AG10803 (cell line): ENCODE data around the gene RUSF1.

Experiments used
- DNase-seq: peaks from one replicate; pipeline ENCODE4 v3.0.0; 2010; ENCODE audit warnings: low read depth
- H3K4me3 ChIP-seq: 2 replicates; pipeline ENCODE4 v1.5.1; 2011; ENCODE audit warnings: mild to moderate bottlenecking, low read length, control low read depth
- TF ChIP-seq, protein P1 (sequence below): conservative IDR thresholded peaks from 2 replicates; pipeline ENCODE4 v1.5.1; 2011; ENCODE audit warnings: mild to moderate bottlenecking, low read length, control low read depth, inconsistent platforms

Gene RUSF1

GRCh38 chr16:31532896-31533295 lies 24.7 kb upstream of the RUSF1 start:
- no peak overlapping the region for H3K4me3 ChIP-seq
- DNase-seq, result no peak
- TF ChIP-seq, protein P1, sequence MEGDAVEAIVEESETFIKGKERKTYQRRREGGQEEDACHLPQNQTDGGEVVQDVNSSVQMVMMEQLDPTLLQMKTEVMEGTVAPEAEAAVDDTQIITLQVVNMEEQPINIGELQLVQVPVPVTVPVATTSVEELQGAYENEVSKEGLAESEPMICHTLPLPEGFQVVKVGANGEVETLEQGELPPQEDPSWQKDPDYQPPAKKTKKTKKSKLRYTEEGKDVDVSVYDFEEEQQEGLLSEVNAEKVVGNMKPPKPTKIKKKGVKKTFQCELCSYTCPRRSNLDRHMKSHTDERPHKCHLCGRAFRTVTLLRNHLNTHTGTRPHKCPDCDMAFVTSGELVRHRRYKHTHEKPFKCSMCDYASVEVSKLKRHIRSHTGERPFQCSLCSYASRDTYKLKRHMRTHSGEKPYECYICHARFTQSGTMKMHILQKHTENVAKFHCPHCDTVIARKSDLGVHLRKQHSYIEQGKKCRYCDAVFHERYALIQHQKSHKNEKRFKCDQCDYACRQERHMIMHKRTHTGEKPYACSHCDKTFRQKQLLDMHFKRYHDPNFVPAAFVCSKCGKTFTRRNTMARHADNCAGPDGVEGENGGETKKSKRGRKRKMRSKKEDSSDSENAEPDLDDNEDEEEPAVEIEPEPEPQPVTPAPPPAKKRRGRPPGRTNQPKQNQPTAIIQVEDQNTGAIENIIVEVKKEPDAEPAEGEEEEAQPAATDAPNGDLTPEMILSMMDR, result no peak

DNA sequence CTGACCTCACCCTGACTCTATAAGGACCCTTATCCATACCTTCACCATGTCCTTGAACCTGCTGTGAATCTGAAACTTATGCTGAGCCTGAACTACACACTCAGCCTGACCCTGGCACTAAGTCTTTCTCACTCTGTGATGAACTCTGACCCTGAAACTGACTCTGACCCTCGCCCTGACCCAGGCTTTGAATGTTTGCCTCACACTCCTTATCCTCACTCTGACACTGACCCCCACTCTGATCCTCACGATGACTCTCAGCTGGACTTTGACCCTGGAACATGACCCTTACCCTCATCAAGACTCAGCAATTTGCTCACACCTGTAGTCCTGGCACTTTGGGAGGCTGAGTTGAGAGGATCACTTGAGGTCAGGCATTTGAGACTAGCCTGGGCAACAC lies 23.9 kb upstream of the RUSF1 start:
- DNase-seq, result no peak
- H3K4me3 ChIP-seq, result no peak overlapping the region
- TF ChIP-seq, protein P1, result no peak

DNA sequence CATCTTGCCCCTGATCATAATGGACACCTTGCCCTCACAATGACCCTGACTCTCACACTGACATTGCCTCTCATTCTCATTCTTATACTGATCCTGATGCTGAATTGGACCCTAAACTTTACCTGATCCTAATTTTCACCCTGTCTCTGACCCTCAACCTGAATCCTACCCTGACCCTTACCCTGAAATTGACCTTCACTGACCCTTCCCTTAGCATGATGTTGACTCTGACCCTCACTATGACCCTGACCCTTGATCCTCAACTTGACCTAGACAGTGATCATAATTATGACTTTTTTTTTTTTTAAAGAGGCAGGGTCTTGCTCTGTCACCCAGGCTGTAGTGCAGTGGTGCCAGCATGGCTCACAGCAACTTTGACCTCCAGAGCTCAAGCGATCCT lies 22.9 kb upstream of the RUSF1 start:
- TF ChIP-seq, protein P1, result no peak
- DNase-seq, result no peak
- no peak overlapping the region for H3K4me3 ChIP-seq

DNA sequence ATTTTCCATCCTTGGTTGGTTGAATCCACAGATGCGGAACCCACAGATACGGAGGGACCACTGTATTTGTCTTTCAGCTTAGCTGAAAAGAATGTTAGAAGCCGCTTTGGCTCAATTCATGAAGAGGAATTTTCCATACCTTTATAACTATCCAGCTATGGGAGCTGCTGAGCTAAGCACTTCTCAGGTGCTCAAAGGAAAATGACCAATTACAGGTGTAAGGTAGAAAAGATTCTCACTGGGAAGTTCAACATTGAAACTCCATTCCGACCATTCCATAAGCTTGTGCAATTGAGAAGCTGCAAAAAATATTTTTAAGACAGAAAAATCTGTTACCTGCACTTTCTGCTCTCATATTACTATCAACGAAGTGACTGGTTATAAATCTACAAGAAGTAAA lies 22.2 kb upstream of the RUSF1 start:
- TF ChIP-seq, protein P1, result no peak

GRCh38 chr16:31529937-31530312 lies 21.7 kb upstream of the RUSF1 start:
- peak overlapping the region; percentile 39 for H3K4me3 ChIP-seq
- TF ChIP-seq, protein P1, result no peak
- no peak for DNase-seq

More for the DNA sequence above, 22.2 kb upstream of the RUSF1 start:
- DNase-seq, result no peak
- no peak overlapping the region for H3K4me3 ChIP-seq

- peak; percentile 68 for DNase-seq
- TF ChIP-seq, protein P1, result no peak
- peak overlapping the region; percentile 53 for H3K4me3 ChIP-seq
Measured at GRCh38 chr16:31529108-31529936, 21.1 kb upstream of the RUSF1 start.

GRCh38 chr16:31528523-31529107 lies 20.4 kb upstream of the RUSF1 start:
- no peak for DNase-seq
- H3K4me3 ChIP-seq, result peak overlapping the region; percentile 53
- TF ChIP-seq, protein P1, result no peak
